Activated CD8-positive, alpha-beta memory T cell treated with anti-CD3 and anti-CD28 coated beads, Interleukin-2, amount 50 U/mL, for 1 hour (primary cell): ENCODE measurements around the gene MAP3K7.

Source experiments
- DNase-seq: peaks from one replicate; pipeline ENCODE4 v3.0.0-alpha.2; 2020; ENCODE audit errors: extremely low read depth

Gene MAP3K7

DNA sequence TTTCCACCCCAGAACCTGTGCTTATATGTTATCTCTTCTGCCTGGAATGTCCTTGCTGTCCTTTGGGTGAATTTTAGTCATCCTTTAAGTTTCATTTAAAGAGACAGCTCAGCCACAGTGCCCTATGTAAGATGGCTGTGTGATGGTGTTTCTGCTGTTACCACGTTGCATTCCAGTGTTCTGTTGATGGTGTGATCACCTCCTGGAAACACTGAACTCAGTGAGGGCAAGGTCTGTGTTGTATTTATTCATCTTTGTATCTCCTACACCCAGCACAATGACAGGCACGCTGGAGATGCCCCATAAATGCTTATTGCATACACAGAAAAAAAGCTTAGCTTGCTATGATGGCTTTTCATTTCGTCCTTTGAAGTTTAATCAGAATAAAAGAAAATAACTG is 102.5 kb downstream of the MAP3K7 start:
- DNase-seq: no peak

DNA sequence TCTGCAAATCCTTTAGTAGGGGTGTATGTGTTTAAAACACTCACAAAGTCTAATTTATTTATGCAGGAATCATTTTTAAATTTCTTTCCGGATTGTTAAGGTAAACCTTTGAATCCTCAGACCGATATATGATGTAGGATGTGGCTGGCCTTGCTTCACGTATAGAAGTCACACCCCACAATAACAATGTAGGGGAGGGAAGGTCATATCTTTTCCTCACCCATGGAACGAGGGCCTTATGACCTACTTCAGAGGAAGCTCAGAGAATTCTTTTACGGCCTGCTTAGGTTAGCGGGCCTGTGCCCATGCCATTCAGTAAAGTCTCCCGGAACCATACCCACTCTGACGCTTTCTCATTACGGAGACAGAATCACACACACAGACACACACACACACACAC is 102.9 kb downstream of the MAP3K7 start:
- DNase-seq: no peak

GRCh38 chr6:90483116-90483839 is 103.6 kb downstream of the MAP3K7 start:
- DNase-seq: no peak

- no peak for DNase-seq
Measured at GRCh38 chr6:90480666-90481065, 106.2 kb downstream of the MAP3K7 start.

GRCh38 chr6:90479603-90479926 is 107.3 kb downstream of the MAP3K7 start:
- no peak for DNase-seq

- DNase-seq: peak; percentile 81
Measured at GRCh38 chr6:90478789-90479602, 107.9 kb downstream of the MAP3K7 start.

DNA sequence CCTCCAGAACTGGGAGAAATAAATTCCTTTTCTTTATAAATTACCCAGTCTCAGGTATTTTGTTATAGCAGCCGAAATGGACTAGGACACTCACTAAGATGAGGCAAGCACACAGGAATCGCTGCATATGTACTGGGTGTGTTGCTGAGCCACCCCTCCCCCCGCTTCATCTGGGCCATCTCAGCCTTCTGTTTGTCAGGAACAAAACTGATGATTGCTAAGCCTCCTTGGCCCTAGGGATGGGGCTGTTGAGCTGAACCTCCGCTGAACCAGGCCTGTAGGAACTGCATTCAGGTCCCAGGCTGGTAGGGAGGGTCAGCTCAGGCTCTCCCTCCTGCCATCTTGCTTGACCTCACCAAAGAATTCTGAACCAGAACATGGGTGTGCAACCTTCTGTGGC is 108.6 kb downstream of the MAP3K7 start:
- no peak for DNase-seq

GRCh38 chr6:90477366-90477765 is 109.5 kb downstream of the MAP3K7 start:
- DNase-seq: no peak

- no peak for DNase-seq
Measured at GRCh38 chr6:90472716-90473115, 114.2 kb downstream of the MAP3K7 start.

DNA sequence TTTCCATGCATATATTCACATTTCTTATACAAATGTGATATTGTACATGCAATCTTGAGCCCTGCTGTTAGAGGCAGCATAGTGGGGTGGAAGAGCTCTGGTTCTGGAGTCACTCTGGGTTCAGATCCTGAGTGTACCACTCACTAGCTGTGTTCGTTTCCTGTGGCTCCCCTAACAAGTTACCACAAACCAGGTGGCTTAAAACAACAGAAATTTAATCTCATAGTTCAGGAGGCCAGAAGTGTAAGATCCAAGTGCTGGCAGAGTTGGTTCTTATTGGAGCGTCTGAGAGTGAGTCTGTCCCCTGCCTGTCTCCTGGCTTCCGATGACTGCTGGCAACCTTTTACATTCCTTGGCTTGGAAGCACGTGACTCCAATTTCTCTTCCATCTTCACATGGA is 115.6 kb downstream of the MAP3K7 start:
- no peak for DNase-seq

GRCh38 chr6:90469906-90470305 is 117.0 kb downstream of the MAP3K7 start:
- DNase-seq: no peak

- DNase-seq: no peak
Measured at GRCh38 chr6:90468859-90469258, 118.0 kb downstream of the MAP3K7 start.

- no peak for DNase-seq
Measured at GRCh38 chr6:90468080-90468479, 118.8 kb downstream of the MAP3K7 start.

DNA sequence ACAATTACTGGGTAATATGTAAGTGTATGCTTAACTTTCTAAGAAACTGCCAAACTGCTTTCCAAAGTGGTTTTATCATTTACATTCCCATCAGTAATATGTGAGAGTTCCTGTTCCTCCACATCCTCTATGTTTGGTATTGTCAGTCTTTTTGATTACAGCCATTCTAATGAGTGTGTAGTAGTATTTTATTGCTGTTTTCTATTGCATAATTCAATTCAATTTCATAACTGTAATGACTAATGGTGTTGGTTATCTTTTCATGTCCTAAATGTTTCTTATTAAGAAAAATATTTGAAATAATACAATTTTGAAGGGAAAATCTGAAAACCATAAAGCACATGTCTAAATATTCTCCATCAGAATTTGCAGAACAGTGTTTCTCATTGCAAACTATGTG is 119.3 kb downstream of the MAP3K7 start:
- DNase-seq: no peak

DNA sequence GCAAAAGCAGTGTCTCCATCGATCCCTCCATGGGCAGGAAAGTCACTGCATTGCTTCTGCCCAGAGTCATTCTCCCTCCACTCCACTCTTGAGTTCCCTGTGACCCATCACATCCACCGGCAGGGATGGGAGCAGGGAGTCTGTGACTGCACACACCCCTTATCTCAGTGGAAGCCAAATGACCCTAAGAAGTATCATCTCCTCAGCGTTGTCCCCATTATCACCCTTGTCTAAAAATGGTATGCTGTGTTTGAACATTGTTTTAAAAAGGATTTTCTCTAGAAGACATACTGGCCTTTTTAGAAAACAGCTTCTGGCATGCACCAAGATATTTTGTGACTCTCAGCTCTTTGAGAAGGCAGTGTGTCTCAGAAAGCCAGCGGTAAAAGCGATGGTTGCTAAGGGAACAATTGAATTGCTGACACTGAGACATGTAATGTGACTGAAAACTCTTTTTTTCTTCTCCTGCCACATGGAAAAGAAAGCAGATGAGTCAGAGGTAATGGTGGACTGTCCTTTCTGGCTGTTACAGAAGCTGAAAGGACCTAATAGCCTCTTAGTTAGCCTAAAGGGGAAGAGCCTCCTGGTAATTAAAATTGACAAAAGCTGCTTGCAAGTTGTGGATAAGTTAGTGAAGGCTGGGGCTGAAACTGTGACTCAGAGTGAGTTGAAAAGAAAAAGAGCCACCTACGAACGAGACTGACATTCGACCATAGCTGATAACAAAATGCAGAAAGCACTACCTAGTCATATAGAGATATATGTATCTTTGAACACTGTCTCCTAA is 120.5 kb downstream of the MAP3K7 start:
- DNase-seq: no peak

DNA sequence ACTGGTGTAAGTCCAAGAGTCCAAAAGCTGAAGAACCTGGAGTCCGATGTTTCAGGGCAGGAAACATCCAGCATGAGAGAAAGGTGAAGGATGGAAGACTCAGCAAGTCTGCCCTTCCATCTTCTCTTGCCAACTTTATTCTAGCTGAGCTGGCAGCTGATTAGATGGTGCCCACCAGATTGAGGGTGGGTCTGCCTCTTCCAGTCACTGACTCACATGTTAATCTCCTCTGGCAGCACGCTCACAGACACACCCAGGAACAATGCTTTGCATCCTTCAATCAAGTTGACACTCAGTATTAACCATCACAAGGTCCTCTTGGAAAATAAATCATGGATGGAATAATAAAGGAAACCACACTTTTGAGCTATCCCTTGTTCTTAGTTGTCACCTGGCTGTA is 121.2 kb downstream of the MAP3K7 start:
- DNase-seq: no peak

DNA sequence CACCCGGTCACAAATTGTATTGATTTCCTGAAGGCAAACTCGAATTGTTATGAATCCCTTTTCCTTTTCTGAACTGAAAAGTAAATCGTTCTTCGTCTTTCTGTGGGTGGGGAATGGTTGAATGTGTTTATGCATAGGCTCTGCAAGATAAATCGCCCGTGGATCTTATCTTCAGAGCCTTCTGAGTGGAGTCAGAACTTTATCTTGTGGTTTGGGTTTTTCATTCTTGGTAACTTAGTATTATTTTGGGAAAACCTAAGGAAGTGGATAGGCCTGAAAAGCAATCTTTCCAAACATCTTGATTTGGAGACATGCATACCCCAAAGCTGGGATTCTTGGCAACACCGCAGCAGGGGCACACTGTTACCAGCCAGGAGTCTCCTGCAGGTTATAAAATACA is 122.4 kb downstream of the MAP3K7 start:
- no peak for DNase-seq

DNA sequence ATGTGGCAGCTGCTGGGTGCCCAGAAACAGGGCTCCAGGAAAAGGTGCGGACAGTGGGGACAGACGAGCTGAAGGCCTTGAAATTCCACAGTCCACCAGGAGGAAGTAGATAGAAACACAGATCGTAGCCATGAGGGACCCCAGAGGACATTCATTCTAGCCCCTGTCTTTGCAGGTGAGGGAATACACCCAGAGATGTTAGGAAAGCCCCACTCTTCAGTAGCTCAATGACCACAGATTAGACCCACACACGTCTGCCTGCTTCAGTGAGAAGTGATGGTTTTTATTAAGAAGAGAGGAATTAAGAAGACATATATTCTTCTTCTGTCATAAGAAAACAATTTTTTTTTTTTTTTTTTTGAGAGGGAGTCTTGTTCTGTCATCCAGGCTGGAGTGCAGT is 123.0 kb downstream of the MAP3K7 start:
- DNase-seq: no peak
